ENCODE data around the gene NEFH.

Gene NEFH

DNA sequence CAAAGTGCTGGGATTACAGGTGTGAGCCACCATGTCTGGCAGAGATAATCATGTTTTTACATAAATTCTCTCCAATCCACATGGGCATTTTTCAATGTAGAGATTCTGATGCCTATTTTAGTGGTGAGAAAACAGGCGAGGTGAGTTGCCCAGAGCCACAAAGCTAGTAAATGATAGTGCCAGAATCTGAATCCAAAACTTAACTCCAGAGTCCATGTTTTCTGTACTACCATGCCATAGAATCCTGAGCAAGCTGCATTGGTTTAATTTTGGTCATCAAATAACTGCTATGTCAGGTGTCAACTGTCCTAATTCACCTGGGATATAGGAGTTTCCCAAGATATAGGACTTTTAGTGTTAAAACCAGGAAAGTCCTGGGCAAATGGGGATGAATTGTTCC, 13.6 kb downstream of the NEFH start:
- DNase-seq (ENCODE audit: low spot score), result no peak

DNA sequence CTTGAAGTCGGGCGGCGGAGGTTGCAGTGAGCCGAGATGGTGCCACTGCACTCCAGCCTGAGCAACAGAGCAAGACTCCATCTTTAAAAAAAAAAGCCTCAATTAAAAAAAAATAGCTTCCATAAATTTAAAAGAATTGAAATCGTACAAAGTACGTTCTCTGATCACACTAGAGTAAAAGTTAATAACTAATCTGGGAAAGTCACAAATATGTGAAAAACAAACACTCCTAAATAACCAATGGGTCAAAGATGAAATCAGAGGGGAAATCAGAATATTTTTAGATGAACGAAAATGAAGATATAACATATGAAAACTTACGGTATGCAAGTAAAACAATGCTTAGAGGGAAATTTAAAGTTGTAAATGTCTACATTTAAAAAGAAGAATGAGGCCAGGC, 19.8 kb downstream of the NEFH start:
- no peak for DNase-seq (ENCODE audit: low spot score)

DNA sequence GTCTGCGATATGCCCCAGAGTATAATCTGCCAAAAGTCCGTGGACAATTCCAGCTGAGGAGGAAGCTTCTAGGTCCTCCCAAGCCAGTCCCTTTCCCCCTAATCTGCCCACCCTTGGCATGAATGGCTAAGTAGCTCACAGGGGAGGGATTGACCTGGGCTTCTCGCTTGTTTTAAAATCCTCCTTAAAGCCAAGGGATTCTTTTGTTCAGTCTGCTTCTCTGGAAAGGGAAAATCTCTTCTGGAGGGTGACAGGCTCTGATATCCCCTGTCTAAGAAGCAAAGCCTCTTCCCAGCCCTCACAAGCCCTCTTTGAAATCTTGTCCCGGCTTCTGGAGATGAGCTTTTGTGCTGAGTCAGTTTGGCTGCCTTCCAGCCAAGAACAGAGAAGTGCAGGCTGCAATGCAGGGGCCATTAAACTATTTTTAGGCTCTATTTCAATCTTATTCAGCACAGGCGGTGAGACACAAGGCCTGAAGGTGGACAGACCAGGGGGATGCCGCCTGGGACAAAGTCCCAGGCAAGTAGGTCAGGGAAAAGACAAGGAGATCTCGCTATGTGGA, 23.9 kb downstream of the NEFH start:
- peak; percentile 38 for DNase-seq (ENCODE audit: low spot score)

DNA sequence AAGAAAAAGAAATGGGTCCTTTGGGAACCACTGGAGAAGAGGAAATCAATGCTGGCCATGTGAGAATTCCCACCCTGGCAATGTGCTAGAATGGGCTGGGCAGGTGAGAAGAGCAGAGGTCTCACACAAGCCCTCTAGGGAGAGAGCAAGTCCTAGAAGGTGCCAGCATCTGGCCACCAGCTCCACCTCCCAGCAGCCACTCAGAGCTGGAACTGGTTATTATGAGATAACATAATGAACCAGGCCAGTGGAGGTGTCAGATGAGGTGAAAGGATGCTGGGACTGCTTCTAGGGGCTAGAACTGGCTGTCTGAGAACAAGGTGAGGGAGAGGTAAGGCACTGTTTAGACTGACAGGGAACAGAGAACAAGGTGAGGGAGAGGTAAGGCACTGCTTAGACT, 29.3 kb downstream of the NEFH start:
- no peak for DNase-seq (ENCODE audit: low spot score)

DNA sequence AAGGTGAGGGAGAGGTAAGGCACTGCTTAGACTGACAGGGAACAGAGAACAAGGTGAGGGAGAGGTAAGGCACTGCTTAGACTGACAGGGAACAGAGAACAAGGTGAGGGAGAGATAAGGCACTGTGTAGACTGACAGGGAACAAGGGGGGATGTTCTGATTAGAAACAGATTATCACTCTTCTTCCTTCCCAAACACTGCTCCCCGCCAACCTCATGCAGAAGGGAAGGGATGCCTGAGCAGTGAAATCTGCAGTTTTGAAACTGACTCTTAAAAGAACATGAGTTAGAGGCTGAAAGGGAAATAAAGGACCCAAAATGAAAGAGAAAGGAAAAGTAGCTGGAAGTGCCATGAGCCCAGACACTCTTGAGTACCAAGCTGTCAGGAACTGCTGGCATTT, 29.8 kb downstream of the NEFH start:
- no peak for DNase-seq (ENCODE audit: low spot score)

DNA sequence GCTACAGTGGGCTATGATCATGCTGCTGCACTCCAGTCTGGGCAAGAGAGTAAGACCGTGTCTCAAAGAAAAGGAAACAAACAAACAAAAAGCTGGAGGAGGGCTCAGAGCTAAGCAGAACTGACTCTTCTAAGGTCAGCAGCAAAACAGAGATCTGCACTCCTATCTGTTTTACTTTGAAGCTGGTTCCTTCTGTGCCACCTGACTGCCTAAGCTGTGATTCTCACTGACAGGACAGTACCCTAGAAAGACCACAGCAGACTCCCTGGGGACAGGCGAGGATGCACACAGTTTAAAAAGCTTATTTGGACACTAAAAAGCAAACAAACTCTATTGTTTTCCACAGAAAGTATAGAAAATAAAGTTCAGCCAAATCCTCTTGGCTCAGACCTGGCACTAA, 30.5 kb downstream of the NEFH start:
- DNase-seq (ENCODE audit: low spot score), result no peak

DNA sequence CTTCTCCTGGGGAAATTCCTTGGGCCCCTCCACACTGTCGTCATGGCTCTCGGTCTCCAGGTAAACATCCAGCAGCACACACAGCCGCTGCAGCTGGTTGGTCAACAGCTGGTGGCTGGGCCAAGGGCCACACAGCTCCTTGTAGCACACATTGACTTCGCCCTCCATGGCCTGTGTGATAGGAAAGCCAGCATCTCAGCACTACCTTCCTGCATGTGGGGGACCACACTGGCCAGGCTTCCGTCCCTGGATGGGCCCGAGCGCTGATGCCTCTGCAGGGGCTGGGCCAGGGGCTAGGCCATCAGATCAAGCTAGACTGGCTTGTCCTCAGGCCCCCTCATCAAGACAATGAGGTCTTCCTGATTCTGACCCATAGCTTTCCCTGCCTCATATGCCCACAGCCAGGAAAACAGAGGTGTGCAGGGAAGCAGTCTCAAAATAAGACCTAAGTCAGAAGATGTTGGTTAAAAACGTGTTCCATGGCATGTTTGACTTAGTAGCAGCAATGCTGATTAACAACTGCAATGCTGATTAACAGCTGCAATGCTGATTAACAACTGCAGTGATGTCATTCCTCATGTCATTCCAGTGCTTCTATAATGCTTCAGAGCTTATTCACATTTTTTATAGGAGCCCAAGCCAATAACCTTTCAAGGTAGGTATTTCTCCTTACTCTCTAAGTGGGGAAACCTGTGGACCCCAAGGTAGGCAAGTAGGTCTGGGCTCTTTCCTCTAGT, 31.3 kb downstream of the NEFH start:
- no peak for DNase-seq (ENCODE audit: low spot score)

DNA sequence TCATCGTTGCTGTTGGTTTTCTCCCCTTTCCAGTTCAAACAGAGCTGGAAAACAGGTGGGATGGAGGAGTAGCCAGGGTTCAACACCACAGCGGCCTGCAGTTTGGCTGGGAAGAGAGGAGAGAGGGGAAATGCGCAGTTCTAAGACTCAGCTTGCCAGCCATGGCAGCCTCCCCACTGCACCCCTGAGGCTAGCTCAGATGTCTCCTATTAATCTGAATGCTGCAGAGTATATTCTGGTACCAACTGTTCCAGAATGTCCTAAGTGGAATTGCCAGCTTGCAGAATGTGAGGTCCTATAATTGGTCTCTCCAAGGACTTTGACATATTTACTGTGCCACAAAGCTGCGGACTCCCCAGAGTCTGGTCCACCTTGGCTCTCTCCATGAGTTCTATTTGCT, 32.0 kb downstream of the NEFH start:
- no peak for DNase-seq (ENCODE audit: low spot score)

DNA sequence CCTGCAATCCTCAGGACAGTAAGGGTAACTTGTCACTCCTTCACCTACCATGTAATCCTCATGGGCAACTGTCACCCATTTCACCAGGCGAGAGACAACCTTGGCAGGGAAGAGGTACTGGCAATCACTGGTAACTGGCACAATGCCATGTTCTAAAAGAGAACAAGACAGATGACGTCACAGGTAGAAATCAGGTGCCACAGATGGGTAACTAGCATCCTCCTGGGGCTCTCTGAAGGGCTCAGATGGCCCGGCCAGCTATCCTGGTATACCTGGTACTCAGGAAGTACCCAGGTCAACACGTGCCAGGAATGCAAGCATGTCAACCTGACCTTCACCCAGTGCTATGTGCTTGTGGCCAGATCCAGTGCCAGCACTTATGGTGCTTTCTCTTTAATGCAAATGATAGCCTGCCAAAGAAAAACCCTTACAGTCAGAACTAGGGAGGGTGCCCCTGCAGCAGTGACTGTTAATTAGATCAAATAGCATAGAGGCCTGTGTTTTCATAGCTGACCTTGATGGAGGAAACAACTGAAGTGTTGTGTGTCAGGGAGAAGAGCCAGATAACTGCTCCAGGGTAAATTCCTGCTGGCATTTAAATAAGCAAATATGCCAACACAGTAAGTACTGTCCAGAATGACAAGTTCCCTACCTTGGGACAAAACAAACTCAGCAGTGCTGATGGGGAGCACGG, 37.3 kb downstream of the NEFH start:
- no peak for DNase-seq (ENCODE audit: low spot score)

DNA sequence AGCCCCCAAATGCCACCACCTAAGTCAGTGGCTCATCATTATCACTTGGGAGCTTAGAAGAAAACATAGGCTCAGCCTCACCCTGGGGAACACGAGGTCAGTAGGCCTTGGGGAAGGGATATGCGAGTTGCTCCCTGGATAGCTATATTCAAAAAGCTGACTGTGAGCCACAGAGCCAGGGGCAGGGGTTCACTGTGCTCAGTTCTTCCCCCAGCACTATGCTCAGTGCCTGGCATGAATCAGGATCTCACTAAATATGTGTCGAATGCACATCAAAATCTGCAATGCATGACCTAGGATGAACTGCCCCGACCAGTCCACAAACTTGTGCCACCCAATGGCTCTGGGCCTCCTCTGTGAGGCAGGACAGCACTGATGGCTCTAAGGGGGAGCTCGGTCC, 38.4 kb downstream of the NEFH start:
- DNase-seq (ENCODE audit: low spot score), result no peak

DNA sequence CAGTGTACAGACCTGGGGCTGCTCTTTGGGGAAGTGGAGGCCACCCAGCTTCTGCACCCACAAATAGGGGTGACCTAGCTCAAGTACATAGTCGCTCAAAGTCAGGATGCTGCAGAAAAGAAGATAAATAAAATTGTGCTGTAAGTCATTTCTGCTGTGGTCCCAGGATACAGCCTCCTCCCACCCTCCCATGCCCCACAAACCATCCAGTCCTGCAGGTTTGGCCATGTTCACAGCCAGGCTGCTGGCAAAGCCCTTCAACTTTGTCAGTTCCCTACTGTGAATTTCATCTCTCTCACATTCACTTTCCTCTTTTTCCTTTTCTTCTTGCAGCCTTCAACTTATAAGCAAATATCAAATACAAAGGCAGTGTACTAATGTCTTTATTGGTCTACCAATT, 40.0 kb downstream of the NEFH start:
- no peak for DNase-seq (ENCODE audit: low spot score)

DNA sequence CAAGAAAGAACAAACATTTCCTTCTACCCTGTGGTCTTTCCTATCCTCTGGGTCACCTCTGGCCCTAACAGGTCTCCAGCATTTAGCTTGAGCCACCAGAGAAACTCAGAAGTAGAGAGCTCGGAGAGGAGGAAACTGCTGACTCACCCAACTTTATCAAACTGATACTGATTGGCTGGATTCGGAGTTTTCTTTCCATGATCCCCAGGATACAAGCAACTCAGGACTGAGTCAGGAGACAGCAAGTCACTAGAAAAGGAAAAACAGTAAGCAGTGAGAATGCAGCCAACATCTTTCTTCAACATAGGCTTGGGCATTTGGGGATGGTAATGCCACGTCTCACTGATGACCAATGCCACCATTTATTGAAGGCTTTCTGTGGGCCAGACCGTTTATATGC, 40.8 kb downstream of the NEFH start:
- no peak for DNase-seq (ENCODE audit: low spot score)

DNA sequence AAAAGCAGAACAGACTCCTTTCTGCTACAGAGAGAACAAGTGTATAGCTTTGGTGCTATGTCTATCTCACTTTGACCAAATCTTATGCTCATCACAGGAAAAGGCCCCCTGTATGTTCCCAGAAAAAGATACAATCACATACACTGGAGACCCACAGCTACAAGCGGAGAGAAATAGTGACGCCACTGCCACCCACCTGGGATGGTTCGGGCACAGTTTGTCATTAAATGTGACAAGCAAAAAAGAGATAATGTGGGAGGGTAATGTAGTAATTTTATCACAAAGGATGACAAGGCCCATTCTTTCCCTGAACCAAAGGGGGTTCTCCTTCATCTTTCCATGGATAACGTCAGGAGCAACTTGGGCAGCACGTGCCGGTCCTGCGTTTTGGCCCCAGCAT, 41.5 kb downstream of the NEFH start:
- no peak for DNase-seq (ENCODE audit: low spot score)

DNA sequence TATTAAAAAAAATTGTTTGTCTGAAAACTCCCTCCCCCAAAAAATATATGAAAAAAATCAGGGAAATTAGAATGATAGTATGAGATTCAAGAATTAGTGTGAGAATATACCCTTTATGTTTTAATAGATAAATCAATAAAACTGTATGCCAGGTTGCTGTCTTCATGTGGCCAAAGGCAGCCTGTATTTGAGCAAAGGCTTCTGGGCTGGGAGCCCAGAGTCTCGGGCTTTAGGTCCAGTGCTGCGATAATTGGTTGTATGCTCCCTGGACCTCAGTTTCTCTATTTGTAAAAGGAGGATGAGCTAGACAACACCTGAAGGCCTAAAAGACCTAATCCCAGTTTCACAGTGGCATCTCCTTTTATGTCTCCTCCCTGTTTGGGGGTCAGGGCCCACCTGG, 43.7 kb downstream of the NEFH start:
- DNase-seq (ENCODE audit: low spot score), result no peak

DNA sequence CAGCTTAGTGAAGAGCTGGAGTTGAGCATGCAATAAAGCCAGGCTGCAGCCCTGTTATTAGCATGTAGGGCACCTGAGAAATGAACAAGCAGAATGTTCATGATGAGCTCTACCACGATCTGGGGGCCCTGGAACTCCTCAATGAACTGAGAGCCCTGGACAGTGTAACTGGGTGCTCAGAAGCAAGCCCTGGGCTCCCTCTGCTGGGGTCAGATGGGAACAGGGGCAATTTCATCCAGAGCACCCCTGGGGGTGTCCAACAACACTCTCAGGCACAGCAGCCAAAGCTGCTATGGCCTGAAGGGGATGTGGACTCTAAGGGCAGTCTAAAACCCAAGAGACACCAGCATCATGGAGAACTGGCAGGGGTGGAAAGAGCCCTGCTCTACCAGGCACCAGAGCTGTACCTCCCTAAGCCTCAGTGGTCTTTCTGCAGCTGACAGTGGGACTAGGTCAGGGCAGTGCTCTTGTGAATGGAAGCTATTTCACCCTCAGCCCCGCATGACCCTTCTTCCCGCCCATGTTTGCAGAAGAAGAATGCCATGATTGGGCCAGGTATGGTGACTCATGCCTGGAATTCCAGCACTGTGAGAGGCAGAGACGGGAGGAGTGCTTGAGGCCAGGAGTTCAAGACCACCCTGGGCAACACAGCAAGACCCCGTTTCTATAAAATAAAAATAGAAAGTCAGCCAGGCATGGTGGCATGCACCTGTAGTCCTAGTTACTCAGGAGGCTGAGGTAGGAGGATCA, 44.6 kb downstream of the NEFH start:
- no peak for DNase-seq (ENCODE audit: low spot score)

DNA sequence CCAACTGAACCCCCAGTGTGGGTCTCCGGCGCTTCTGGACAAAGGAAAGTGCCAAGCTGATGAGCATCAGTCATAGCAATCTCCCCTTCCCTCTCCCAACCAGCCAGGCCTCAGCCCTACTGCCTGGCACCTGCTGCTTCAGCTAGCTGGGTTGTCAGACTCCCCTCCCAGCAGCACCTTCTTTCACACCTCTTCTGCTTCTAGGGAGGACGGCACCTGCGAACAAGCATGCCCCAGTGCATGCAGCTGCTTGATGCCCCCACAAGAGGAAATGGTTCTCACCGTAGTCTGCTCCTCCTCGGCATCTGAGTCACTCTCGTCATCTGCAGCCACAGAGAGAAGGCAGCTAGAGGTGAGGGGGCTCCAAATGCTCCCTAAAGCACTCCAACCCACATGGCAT, 48.1 kb downstream of the NEFH start:
- DNase-seq (ENCODE audit: low spot score), result no peak

DNA sequence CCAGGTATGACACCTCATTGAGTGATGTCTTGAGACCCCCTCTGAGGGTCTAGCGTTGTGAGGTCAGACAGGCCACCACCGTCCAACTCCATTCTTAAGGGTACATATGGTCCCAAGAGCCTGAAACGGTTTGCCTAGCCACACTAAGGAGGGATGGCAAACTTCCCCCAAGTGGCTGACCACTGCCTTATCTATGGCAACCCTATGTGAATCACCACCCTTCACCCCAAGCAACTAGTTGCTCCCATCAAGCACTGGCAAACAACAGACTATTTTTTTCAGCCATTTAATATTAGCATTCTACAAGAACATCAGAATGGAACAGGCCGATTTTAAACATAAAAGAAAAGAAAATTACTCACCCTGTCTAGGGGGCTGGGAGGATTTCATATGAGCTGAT, 50.7 kb downstream of the NEFH start:
- DNase-seq (ENCODE audit: low spot score), result no peak

DNA sequence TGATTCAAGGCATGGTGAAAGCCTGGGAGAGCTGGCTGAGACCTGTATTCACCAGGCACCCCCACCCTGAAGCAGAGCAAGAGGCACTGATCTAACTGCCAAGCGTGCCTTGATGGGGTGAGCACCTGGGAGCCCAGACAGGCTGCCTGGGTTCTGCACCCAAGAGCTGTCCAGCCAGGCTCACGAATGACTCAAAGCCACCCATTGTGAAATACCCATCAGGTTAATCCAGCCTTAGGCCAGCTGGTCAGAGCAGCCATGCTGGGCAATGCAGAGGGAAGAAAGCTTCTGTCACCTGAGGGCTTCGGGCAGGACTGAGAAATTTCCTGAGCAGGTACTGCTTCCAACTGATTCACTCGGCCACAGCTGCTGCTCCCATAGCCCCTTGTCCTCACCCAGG, 51.4 kb downstream of the NEFH start:
- DNase-seq (ENCODE audit: low spot score), result no peak

DNA sequence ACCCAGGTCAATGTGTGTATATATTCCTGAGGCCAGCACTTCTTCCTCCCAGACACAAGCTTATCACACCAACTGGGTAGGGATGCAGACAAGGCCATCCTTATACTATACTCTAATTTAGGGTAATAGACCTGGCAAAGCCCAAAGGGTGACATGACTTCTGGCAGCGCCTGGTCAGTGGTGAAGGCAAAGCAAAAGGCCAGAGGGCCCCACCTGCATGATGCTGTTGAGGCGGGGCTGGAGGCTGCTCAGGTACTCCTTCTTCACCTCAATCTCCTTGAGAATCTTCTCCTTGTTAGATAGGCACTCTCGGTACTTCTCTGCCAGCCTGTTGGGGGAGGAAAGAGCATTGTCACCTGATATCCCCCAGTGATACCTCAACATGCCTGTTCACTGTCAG, 56.4 kb downstream of the NEFH start:
- DNase-seq (ENCODE audit: low spot score), result no peak

DNA sequence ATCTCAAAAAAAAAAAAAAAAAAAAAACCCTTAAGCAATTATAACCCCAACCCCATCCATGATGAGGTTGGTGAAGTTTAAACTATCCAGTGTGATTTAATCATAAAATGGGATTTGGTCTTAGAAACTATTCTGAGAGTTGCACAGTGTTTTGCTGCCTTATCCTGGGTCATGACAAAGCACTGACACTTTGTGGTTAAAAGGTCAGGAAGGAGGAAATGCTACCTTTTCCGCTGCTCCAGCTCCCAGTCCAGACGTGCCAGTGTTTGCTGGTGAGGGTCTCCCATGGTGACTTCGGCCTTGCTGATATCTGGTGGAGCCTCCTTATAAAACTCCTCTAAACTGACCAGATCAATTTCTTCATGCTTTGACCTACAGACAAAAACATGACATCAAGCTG, 59.1 kb downstream of the NEFH start:
- DNase-seq (ENCODE audit: low spot score), result no peak
